HEK293 (cell line): ENCODE data around the gene LCE1D.

Experiments
- CTCF ChIP-seq: fragments of 450-650 bp; formaldehyde crosslinking; IDR thresholded peaks from 2 replicates; pipeline ENCODE4 v1.5.1; 2016; ENCODE audit warnings: missing biosample characterization, missing genetic modification characterization
- TCF7L2 ChIP-seq: IDR thresholded peaks from 2 replicates; pipeline ENCODE4 v1.6.1; 2011; ENCODE audit warnings: low read depth, mild to moderate bottlenecking, inconsistent platforms, low read length, moderate library complexity, borderline replicate concordance
- YY1 ChIP-seq: fragments of 450-650 bp; formaldehyde crosslinking; IDR thresholded peaks from 2 replicates; pipeline ENCODE4 v1.5.1; 2018; ENCODE audit warnings: missing biosample characterization, missing genetic modification characterization
- ZNF121 ChIP-seq: fragments of 450-650 bp; formaldehyde crosslinking; IDR thresholded peaks from 2 replicates; pipeline ENCODE4 v1.5.1; 2016; ENCODE audit warnings: missing biosample characterization, missing genetic modification characterization
- ZNF560 ChIP-seq: fragments of 450-650 bp; formaldehyde crosslinking; IDR thresholded peaks from 2 replicates; pipeline ENCODE4 v1.5.1; 2017; ENCODE audit warnings: missing biosample characterization, missing genetic modification characterization, borderline replicate concordance

GRCh38 chr1:152753586-152753985 is 42.9 kb upstream of the LCE1D start:
- no peak for TF ChIP-seq YY1
- no peak for TF ChIP-seq CTCF (tag by site-specific recombination)
- no peak for TF ChIP-seq ZNF121
- no peak for TF ChIP-seq ZNF560 (tag by site-specific recombination)
- TF ChIP-seq TCF7L2, result no peak
